Endodermal cell (in vitro differentiated cells): ENCODE results near the gene ABLIM2. TPM values are rescaled to one million over a fixed set of nuclear protein-coding genes. Genes with fewer than 3 reads are reported as not detected.

Experiments
- DNase-seq: peaks from one replicate; pipeline ENCODE4 v3.0.0-alpha.2; 2017
- H3K27ac ChIP-seq: 2 replicates; pipeline ENCODE4 v1.5.1; 2013; ENCODE audit warnings: mild to moderate bottlenecking, low read depth, low read length, moderate library complexity
- H3K27me3 ChIP-seq: 2 replicates; pipeline ENCODE4 v1.6.1; 2013; ENCODE audit warnings: mild to moderate bottlenecking, low read length, moderate library complexity; ENCODE audit not compliant: insufficient read depth, control insufficient read depth, poor library complexity, severe bottlenecking
- H3K36me3 ChIP-seq: 2 replicates; pipeline ENCODE4 v1.7.0; 2013; ENCODE audit warnings: mild to moderate bottlenecking, low read length, moderate library complexity; ENCODE audit not compliant: control insufficient read depth, insufficient read depth
- H3K4me1 ChIP-seq: one replicate; pipeline ENCODE4 v1.7.0; 2013; ENCODE audit warnings: low read length; ENCODE audit not compliant: control insufficient read depth, insufficient read depth
- H3K4me3 ChIP-seq: 2 replicates; pipeline ENCODE4 v1.5.1; 2013; ENCODE audit warnings: mild to moderate bottlenecking, low read length, moderate library complexity
- H3K9ac ChIP-seq: 2 replicates; pipeline ENCODE4 v1.6.1; 2013; ENCODE audit warnings: mild to moderate bottlenecking, low read length, moderate library complexity; ENCODE audit not compliant: poor library complexity, severe bottlenecking; ENCODE audit errors: extremely low read depth
- H3K9me3 ChIP-seq: 2 replicates; pipeline ENCODE4 v1.6.1; 2013; ENCODE audit warnings: mild to moderate bottlenecking, low read length, moderate library complexity; ENCODE audit not compliant: control insufficient read depth
- H3K27ac Mint-ChIP-seq: 2 replicates; pipeline ENCODE4 v1.8.0; 2020; ENCODE audit warnings: mixed read lengths
- H3K27me3 Mint-ChIP-seq: 2 replicates; pipeline ENCODE4 v1.8.0; 2021; ENCODE audit warnings: mild to moderate bottlenecking, mixed read lengths; ENCODE audit not compliant: insufficient read depth
- H3K36me3 Mint-ChIP-seq: 2 replicates; pipeline ENCODE4 v1.8.0; 2020; ENCODE audit warnings: low read depth, mixed read lengths
- H3K4me1 Mint-ChIP-seq: 2 replicates; pipeline ENCODE4 v1.8.0; 2020; ENCODE audit warnings: mixed read lengths
- H3K4me3 Mint-ChIP-seq: 2 replicates; pipeline ENCODE4 v1.8.0; 2020; ENCODE audit warnings: mild to moderate bottlenecking, moderate library complexity, mixed read lengths
- H3K9me3 Mint-ChIP-seq: 2 replicates; pipeline ENCODE4 v1.8.0; 2020; ENCODE audit warnings: mild to moderate bottlenecking, mixed read lengths
- WGBS, 2 experiments: methylation state at CpG; one replicate each; pipeline versions ENCODE4 v1.1.5 to v1.1.7; 2013; ENCODE audit warnings: missing lambda C conversion rate in 2 of 2, mixed read lengths in 1 of 2; ENCODE audit not compliant: insufficient coverage in 1 of 2, insufficient read length in 1 of 2; 5-methylcytosine and 5-hydroxymethylcytosine counted together
- total RNA-seq, 2 donors: library from RNA; stranded (reverse); fragmentation: NEBNext Ultra II Directional in 1 of 2; extraction: Animal tissue kit (Norgen Biotek cat#: 25700) in 1 of 2; gene quantifications; 2 replicates in 1 of 2; 3 replicates in 1 of 2; pipeline ENCODE4 v1.2.1, GENCODE V29; 2021
- TF ChIP-seq, protein P1 (sequence below): fragments of 200-600 bp; sonication (generic); conservative IDR thresholded peaks from 2 replicates; pipeline ENCODE4 v1.5.0; 2021; ENCODE audit warnings: antibody characterized with exemption, mild to moderate bottlenecking

The ABLIM2 gene
- total RNA-seq, 2 donors from 2014 or later: 0.35 to 1.6 TPM

DNA sequence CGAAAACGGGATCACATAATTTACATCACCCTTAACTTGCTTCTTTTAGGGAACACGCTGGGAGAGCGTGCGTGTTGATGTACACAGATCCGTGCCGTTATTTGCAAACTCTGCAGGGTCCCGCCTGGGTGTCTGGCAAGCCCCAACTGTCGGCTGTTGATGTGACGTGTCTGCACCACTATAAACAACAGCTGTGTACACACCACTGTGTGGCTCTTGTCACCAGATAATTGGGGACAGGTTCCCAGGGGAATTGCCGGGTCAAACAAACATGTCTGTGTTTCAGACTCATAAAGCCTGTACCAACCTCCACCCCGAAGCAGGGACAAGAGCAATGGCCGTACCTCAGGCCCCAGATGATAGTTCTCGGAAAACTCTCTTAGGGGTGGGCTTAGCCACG, 113.9 kb downstream of the ABLIM2 start:
- H3K36me3 Mint-ChIP-seq: no peaks in the 10 kb centered on the region
- H3K27me3 Mint-ChIP-seq: no peaks in the 10 kb centered on the region
- H3K4me1 ChIP-seq: no peaks in the 10 kb centered on the region
- no peak overlapping the region for H3K9ac ChIP-seq
- no peaks in the 10 kb centered on the region for H3K9me3 Mint-ChIP-seq
- no peaks in the 10 kb centered on the region for H3K27me3 ChIP-seq
- no peak for DNase-seq
- H3K27ac ChIP-seq: peak overlapping the region; percentile 57
- no peak overlapping the region for H3K4me3 Mint-ChIP-seq
- H3K4me3 ChIP-seq: no peak overlapping the region
- TF ChIP-seq, protein P1, sequence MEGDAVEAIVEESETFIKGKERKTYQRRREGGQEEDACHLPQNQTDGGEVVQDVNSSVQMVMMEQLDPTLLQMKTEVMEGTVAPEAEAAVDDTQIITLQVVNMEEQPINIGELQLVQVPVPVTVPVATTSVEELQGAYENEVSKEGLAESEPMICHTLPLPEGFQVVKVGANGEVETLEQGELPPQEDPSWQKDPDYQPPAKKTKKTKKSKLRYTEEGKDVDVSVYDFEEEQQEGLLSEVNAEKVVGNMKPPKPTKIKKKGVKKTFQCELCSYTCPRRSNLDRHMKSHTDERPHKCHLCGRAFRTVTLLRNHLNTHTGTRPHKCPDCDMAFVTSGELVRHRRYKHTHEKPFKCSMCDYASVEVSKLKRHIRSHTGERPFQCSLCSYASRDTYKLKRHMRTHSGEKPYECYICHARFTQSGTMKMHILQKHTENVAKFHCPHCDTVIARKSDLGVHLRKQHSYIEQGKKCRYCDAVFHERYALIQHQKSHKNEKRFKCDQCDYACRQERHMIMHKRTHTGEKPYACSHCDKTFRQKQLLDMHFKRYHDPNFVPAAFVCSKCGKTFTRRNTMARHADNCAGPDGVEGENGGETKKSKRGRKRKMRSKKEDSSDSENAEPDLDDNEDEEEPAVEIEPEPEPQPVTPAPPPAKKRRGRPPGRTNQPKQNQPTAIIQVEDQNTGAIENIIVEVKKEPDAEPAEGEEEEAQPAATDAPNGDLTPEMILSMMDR: no peak
- peak overlapping the region; percentile 24 for H3K27ac Mint-ChIP-seq
- H3K4me1 Mint-ChIP-seq: peaks cover 16% of the 10 kb centered on the region
- no peaks in the 10 kb centered on the region for H3K36me3 ChIP-seq
- H3K9me3 ChIP-seq: no peaks in the 10 kb centered on the region
- WGBS, 2 experiments: 75 to 83% methylated on average over 12 to 15 of the region's 15 CpGs

DNA sequence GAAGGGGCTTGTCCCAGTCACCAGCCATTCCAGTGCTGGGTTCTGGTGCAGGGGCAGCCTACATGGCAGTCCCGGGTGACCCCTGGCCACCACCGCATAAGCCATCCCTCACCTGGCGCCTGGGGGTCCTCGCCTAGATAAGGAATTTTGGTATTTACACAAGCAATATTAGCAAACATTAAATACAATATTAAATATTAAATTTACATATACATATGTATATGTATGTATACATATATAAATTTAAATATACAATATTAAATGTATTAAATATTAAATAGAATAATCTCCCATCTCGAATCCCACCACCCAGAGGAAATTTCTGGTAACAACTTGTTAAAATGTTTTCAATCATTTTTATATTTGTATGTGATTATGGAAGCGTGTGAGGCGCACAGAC, 114.4 kb downstream of the ABLIM2 start:
- Mint-ChIP-seq H3K4me3 (no peak overlapping the region), H3K9me3 (no peaks in the 10 kb centered on the region), H3K4me1 (peaks cover 13% of the 10 kb centered on the region), H3K36me3 (no peaks in the 10 kb centered on the region), H3K27ac (no peak overlapping the region), H3K27me3 (no peaks in the 10 kb centered on the region)
- TF ChIP-seq, protein P1: no peak
- H3K27me3 ChIP-seq: no peaks in the 10 kb centered on the region
- H3K27ac ChIP-seq: no peak overlapping the region
- H3K9me3 ChIP-seq: no peaks in the 10 kb centered on the region
- no peak for DNase-seq
- no peaks in the 10 kb centered on the region for H3K4me1 ChIP-seq
- WGBS, 2 experiments: 94% methylated on average over 5 of the region's 7 CpGs; no CpG with 5 or more reads in 1 of the 2 experiments
- no peaks in the 10 kb centered on the region for H3K36me3 ChIP-seq
- H3K9ac ChIP-seq: no peak overlapping the region
- no peak overlapping the region for H3K4me3 ChIP-seq

DNA sequence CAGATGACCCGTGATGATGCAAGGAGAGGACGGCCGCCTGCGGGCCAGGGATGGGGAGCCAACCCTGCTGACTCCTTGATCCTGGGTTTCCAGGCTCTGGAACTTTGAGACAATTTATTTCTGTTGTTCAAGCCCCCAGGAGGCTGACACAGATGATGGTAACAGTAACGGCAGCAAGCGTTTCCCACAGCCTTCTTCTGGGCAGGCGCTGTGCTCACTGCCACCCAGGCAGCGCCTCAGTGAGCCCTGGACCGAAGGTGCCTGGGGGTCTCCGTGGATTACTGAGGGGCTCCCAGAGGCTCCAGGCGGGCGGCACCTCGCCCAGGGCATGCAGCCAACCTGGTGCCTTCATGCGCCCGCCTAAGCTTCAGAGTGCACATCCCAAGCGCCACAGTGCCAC, 115.0 kb downstream of the ABLIM2 start:
- H3K4me1 ChIP-seq: no peaks in the 10 kb centered on the region
- no peaks in the 10 kb centered on the region for H3K36me3 ChIP-seq
- H3K9me3 ChIP-seq: no peaks in the 10 kb centered on the region
- H3K27ac ChIP-seq: no peak overlapping the region
- H3K36me3 Mint-ChIP-seq: no peaks in the 10 kb centered on the region
- H3K27ac Mint-ChIP-seq: no peak overlapping the region
- 91 to 94% methylated on average over 9 to 16 of the region's 16 CpGs for WGBS, 2 experiments
- TF ChIP-seq, protein P1: no peak
- no peak overlapping the region for H3K4me3 Mint-ChIP-seq
- no peak overlapping the region for H3K9ac ChIP-seq
- H3K27me3 ChIP-seq: no peaks in the 10 kb centered on the region
- DNase-seq: no peak
- no peaks in the 10 kb centered on the region for H3K9me3 Mint-ChIP-seq
- H3K27me3 Mint-ChIP-seq: no peaks in the 10 kb centered on the region
- peaks cover 18% of the 10 kb centered on the region for H3K4me1 Mint-ChIP-seq
- no peak overlapping the region for H3K4me3 ChIP-seq
